ENCODE measurements around the gene SYP.
"Not testable (repeated sequence)": the region's sequence is repeated elsewhere in the genome, so short reads cannot be mapped to it uniquely, and the experiment has no call there.

- TF ChIP-seq CTCF (IDR thresholded peaks at IDR 0.05; ENCODE audit: extremely low read depth in 1 of 2, insufficient read depth in 1 of 2, low read depth in 1 of 2, low read length in 2 of 2); MAX (IDR thresholded peaks at IDR 0.05; ENCODE audit: insufficient read depth, insufficient read length); POLR2A (IDR thresholded peaks at IDR 0.05; ENCODE audit: low read depth, low read length); EZH2 (IDR thresholded peaks at IDR 0.05; ENCODE audit: borderline replicate concordance, low read depth, low read length, severe bottlenecking); POLR2AphosphoS5 (IDR thresholded peaks at IDR 0.05; ENCODE audit: insufficient read depth, low read depth, low read length); MYC (IDR thresholded peaks at IDR 0.05; ENCODE audit: low read depth, low read length); GATA2 (IDR thresholded peaks at IDR 0.05; ENCODE audit: insufficient read depth, insufficient read length, low read depth, low read length); JUN (IDR thresholded peaks at IDR 0.05; ENCODE audit: borderline replicate concordance, insufficient read depth, insufficient read length, low read depth); FOS (IDR thresholded peaks at IDR 0.05; ENCODE audit: borderline replicate concordance, insufficient read depth, low read length): not testable (repeated sequence)
Measured at GRCh38 chrX:49148390-49149100, 51.4 kb downstream of the SYP start.
